DMS79 treated with DMSO at 0.1 percent for 48 hours (cell line): Measurements from ENCODE around the gene RIT1.

Experiments
- DNase-seq: peaks from one replicate; lab custom pipeline; 2025; lab: John Stamatoyannopoulos, UW

Gene RIT1, protein sequence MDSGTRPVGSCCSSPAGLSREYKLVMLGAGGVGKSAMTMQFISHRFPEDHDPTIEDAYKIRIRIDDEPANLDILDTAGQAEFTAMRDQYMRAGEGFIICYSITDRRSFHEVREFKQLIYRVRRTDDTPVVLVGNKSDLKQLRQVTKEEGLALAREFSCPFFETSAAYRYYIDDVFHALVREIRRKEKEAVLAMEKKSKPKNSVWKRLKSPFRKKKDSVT

DNA sequence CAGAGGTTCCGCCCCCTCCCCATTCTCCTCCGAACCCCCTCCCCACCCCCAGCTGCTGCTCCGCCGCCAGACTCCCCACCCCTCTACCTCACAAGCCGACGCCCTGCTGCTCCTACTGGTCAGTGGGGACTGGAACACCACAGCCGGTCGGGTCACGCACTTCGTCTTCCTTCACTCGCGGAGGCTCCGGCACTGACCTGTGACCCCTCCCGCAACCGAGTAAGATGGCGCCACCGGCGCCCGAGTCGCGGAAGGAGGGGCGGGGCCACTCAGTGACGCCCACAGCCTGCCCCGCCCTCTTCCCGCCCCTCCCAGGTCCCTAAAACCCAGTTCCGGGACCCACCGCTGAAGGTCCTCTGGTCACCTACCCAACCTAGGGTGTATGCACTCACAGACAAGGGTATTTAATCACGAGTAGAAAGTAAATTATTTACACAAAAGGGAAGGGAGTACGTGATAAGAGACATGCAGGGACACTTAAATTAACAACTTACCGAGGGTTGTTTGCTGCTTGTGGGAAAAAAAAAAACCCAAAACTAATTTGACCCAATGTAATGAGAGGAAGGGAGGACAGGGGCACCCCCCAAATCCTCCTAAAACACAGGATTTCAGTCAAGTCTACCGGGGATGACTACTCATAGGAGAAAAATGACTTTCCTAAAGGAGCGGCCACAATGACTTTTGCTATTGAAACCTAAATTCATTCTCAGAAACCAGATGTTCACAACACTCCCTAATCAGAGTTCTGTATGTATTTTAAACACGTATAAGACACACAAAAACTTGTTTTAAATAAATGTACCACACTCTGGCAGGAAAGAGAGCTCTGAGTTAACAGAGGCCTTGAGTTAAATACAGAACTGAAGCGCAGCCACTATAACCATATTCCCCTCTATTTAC, at the start of gene RIT1:
RIT1 (minus strand) TSS at position 194 of the 900 bp plus-strand sequence. CDS start 588 bp downstream, outside the sequence.
- DNase-seq = peak; percentile 64

DNA sequence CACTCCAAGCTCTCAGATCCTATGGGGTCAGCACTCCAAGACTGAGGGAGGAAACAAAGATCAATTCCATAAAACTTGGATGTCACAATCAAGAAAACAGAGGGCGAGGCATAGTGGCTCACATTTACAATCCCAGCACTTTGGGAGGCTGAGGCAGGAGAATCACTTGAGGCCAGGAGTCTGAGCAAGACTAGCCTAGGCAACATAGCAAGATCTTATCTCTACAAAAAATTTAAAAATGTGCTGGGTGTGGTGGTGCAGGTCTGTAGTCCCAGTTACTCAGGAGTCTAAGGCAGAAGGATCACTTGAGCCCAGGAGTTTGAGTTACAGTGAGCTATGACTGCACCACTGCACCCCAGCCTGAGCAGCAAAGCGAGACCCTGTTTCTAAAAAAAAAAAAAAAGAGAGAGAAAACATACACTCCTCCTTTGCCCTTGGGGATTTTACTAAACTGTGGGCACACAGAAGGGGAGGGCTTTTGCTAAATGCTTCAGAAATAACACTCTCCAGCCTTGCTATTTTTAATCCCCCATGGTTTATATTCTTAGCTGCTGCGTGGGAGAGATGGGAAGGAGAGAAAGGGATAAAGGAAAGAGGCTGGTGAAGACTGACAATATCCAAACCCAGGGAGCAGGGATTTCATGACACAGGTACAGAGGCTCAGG, 49.1 kb upstream of the RIT1 start:
- no peak for DNase-seq

DNA sequence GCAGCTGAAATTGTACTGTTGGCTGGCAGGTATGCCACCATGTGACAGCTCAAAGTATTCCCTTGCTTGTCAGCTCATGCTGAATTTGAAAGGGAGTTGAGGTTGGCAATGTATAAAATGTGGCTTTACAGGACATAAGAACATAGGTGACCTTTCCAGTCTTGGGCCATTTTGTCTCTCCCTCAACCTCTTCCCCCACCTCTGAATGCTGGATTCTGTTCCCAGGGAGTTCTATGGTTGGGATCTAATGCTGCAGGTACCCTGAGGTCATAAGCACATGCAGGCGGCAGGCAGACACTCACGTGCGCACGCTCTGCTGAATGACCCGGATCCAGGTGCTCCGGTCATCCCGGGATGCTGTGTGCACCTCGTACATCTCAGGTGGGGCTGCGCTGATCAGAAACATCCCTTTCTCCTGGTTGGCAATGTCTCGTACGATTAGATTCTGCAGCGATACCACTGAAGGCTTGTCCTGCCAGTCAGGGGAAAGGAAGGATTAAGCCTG, 46.3 kb upstream of the RIT1 start:
- DNase-seq = no peak

DNA sequence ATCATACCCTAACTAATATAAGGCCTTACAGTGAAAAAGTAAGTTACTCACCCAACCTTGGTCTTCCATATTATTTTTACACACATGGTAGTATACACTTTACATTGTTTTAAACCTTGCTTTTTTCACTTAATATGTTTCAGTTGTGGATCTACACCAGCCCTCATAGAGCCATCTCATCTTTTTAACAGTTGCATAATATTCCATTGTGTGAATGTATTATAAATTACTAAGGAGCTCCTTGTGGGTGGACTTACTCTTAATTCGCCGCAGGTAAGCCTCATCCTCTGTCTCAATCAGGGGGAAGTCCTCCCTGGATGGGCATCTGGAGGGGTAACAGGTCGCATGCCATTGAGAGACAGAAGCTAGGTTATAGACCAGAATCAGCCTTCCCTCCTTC, 43.5 kb upstream of the RIT1 start:
- no peak for DNase-seq

DNA sequence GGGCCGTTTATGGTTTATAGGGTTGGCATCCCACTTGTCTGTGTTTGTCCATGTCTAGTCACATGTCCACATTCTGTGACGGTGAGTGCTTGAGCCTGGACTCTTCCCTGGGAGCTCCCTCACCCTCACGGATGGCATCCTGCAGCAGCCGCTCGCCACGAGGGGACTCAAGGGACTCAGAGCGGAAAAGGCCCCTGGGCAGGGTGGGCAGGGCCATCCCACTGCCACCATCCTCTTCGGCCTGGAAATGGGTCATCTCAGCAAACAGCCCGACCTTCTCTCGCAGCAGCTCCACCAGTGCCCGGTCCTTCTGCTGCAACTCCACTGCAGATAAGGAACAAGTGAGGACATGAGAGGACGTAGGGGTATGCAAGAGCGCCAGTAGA, 41.3 kb upstream of the RIT1 start:
- DNase-seq = no peak

DNA sequence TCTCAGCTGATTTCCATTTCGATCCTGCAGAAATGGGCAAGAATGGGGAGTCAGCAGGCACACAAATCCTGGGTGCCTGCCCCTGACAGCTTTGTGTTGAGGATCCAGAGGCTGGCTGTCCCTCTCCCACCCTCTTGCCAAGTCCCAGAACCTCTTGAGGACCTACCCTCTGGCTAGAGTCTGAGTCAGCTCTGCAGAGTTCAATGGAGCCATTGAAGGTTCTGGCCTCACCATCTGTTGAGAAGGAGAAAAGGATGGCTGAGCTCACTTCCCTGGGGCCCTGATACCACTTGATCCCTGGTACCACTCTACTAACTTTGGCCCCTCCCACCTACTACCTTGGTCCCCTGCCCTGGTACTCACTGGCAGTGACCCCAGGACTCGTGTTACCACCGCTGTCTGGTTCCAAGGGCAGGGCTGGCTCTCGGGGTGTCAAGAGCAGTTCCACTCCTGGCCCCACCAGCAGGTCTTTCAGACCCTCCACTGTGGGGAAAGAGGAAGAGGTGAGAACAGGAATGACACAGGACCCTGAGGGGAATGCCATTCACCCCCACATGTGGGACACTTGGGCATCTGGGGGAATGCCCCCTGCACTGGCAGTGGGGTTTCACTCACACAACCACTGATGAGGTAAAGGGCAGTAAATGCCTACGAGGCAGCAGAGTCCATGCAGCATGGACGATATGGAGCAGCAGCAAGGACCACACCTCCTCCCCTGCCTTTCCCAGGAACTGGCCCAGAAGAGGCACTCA, 40.8 kb upstream of the RIT1 start:
- DNase-seq = no peak

DNA sequence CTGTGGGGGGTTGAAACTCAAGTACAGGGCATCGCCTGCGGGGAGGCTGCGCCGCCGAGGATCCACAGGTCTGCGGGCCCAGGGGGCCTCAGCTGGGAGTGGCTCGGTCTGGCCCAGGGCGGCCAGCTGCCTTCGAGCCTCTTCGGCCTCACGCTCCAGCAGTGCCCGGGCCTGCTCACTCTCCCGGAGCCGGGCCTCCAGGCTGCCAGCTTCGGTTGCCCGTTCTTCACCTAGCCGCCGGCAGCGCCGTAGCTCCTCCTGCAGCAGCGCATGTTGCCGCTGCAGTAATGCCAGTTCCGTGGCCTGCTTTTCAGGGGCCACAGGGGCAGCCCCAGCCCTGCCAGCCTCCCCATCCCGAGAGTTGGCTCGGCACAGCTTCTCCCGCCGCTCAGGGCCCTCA, 39.7 kb upstream of the RIT1 start:
- DNase-seq = no peak

DNA sequence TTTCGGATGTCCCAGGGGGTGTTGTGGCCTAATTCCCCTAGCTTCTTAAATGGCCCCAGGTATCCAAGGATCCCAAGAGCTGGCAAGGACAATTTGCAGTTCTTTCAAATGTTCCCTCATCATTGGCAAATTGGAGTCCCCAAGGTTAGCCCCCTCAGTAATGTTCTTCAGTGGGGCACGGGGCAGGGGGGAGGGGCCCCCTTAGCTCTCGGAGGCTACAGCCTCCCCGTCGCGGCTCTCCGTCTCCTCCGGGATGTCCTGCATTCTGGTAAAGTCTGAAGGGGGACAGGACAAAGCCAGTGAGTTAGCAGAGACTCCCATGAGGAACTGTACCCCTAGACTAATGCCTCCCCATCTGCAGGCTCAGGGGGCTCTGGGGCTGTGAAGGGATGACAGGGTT, 36.6 kb upstream of the RIT1 start:
- no peak for DNase-seq

DNA sequence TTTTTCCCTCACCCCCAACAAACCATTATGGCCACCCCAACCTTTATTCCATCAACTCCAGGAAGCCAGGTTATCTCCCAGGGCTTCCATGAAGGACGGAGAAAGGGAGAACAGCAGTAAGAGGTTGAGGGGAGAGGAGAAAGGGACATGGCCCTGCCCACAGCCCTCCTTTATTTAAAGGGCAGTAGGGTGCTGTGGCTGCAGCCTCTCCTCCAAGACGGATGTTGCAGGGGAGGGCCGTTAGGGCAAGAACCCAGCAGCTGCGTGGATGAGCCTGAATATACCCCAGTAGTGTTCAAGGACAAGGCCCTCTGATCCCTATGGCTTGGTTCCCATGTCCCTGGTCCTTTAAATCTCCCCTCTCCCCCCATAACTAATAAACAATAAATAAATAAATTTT, 36.1 kb upstream of the RIT1 start:
- DNase-seq = no peak

DNA sequence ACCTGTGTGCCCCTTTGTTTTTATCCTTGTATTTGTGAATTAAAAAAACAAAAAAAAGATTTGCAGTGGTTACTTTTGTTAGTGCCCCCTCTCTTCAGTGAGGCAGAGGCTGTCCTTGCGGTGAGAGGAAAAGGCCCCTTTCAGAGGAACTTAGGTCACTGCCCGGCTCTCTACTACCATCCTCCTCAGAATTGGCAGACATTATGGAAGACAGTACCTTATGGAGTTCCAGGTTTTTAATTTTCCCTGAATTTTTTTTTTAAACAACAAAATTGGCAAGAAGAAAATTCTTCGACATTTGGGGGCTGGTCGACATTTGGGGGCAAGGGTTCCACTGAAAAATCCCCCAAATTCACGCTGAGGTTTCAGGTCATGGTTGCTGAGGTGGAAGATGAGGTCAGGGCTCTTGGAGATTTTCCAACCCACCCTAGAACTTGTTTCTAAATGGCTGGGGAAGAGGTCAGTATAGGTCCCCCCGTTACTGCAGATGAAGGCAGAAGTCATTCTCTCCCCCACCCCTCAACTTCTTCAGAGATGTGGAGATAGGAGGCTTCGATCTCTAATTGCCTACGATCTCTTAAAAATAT, 35.6 kb upstream of the RIT1 start:
- no peak for DNase-seq

DNA sequence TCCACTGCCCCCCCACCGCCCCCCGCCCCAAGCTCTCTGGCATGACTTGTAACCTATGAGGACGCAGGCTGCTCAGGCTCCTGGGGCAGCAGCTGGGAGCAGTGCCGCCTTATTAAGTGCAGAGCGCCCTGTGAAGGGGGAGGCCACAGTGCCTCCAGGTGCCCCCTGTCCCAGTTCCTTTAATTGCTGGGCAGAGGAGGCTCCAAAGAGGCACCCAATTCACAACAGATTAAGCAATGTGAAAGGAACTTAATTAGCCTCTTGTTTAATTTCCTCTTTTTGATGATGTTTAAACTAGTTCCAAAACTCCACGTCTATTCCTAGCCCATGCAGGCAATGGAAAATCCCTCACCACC, 33.3 kb upstream of the RIT1 start:
- no peak for DNase-seq

DNA sequence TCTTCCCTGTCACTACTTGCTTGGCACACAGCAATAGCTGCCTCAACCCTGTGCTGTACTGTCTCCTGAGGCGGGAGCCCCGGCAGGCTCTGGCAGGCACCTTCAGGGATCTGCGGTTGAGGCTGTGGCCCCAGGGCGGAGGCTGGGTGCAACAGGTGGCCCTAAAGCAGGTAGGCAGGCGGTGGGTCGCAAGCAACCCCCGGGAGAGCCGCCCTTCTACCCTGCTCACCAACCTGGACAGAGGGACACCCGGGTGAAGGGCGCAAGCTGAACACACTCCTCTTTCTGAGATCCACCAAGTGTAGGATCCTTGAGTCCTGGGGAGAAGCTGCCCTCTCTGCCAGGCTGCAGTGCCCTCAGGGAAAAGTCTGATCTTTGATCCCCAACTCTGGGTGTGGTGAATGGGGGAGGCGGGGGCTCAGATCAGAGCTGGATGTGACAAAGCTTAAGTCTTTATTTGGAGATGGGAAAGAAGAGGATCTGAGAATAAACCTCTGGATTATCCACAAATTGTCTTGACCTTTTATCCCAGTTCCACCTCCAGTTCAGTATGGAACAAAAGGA, 31.5 kb upstream of the RIT1 start:
- DNase-seq = no peak

DNA sequence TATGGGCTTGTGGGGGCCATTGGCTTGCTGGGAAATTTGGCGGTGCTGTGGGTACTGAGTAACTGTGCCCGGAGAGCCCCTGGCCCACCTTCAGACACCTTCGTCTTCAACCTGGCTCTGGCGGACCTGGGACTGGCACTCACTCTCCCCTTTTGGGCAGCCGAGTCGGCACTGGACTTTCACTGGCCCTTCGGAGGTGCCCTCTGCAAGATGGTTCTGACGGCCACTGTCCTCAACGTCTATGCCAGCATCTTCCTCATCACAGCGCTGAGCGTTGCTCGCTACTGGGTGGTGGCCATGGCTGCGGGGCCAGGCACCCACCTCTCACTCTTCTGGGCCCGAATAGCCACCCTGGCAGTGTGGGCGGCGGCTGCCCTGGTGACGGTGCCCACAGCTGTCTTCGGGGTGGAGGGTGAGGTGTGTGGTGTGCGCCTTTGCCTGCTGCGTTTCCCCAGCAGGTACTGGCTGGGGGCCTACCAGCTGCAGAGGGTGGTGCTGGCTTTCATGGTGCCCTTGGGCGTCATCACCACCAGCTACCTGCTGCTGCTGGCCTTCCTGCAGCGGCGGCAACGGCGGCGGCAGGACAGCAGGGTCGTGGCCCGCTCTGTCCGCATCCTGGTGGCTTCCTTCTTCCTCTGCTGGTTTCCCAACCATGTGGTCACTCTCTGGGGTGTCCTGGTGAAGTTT, 30.8 kb upstream of the RIT1 start:
- DNase-seq = no peak

DNA sequence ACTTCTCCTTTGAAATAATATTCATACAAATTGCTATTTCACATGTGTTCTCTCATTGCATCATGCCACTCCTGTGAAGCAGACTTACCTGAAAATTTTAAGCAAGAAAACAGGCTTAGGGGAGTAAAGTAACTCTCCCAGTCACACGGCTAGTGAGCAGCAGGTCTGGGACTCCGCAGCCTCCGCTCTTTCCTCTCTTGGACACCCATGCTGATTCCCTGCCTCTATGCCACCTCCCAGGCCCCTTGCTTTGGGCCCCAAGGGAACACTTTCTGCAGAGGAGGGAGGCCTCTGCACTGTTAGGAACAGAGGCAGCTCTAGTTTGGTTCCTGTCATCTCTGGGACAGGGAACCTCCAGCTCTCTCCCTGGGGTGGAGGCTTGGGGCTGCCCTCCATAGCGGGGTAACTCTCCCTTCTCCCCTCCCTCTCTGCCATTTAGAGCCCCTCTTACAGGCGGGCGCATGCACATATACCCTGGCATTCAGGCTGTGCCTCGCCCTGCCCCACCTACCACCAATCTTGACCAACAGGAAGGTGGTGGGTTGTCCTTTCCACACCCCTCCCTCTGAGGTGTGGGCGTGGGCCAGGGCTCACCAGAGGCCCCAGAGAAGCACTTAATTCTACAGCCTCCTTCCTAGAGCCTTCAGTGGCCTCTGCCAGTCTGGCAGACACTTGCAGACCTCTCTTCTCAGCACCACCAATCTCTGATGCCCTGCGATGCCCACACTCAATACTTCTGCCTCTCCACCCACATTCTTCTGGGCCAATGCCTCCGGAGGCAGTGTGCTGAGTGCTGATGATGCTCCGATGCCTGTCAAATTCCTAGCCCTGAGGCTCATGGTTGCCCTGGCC, 30.1 kb upstream of the RIT1 start, which contains the start of gene RXFP4:
RXFP4 (plus strand) TSS at position 646 of the 852 bp plus-strand sequence; CDS start at position 718, 72 bp downstream.
- no peak for DNase-seq

DNA sequence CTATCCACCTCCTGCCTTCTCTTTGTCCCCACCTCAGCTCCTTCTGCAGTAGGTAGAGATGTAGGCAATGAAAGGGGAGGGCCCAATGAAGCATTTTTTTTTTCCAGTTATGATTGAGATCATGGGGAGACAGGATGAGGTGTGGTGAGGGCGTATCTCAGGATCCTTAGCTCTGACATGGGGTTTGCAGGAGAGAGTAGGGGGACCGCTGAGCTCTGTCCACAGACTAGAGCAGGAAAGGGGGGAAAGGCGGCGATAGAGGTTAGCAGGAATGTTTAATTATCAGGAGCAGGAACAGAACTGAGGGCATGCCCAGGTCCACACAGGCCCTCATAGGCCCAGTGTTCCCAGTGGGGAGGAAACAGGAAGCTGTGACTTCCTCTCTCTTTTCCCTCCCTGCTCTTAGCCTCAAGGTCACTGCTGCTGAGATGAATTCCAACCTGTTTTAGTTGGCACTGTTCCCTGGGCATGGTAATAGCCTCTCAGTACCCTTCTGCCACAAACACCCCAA, 29.4 kb upstream of the RIT1 start:
- DNase-seq = peak; percentile 20

DNA sequence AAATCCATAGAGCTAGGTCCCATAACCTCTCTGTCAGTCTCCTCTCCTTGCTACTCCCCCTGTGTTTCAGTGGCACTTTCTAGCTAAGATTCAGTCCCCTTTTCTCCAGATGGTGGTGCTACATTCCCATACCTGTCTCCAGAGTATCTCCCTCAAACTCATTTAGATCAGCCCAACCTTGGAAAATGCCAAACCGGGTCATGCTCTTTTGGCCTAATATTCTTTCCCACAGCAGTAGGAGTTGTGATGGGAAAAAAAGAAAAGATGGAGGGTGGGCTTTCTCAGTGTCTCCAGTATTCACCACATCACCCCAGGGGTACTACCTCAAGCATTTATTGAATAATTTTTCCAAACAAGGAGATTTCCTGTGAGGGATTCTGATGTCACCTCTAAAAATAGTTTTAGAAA, 27.1 kb upstream of the RIT1 start:
- peak; percentile 64 for DNase-seq

DNA sequence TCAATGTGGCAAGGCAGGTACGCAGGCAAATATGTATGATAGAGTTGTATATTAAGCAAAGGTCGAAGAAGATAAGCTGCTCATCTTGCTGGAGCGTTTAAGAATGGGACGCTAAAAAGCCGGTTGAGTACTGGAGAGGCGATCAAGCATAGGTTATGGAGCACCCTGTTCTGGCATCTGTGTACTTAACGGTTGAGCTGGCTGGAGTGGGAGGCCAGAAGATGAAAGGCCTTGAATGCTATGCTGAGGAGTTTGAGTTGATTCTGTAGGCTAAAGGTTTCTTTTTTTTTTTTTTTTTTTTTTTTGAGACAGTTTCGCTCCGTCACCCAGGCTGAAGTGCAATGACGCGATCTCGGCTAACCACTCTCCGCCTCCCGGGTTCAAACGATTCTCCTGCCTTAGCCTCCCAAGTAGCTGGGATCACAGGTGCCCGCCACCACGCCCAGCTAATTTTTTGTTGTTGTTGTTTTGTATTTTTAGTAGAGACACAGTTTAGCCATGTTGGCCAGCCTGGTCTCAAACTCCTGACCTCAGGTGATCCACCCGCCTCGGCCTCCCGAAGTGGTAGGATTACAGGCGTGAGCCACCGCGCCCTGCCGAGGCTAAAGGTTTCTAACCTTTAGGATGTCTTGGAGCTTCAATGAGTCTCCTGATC, 23.9 kb upstream of the RIT1 start:
- DNase-seq = peak; percentile 67

DNA sequence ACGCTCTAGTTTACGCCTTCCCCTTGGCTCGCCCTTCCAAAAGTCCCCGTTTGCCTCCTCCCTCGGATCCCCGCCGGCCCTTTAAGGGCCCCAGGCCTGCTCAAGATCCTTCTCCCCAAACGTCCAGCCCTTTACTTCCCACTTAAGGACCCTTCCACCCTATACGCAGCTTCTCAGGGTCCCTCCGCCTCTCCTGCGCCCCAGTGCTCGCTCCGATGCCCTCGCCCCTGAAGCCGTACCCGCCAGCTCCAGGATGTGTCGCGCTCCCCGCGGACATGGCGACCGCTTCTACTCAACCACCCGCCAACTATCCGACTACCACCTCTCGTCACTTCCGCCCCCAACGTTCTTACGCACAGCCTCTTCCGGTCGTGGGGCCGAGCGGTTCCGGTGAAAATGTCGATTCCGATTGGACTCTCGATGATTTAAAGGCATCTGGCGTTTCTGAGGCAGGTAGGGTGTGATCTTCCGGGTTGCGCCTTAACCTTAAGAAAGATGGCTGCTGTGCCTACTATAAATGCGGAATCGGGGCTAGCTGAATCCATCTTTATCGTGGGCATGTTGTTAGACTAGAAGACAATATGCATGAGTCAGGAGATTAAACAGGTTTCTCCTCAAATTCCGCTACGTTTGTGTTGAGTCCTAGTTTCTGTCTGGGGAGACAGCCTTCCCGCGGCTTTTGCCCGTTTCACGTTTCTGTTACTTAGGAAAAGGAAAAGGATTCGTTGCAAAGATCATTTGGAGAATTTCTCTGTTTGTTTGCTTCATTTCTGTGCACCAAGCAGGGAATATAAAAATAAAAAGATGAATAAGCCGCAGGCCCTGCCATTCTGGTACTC, 23.2 kb upstream of the RIT1 start, which contains the start of gene KHDC4:
KHDC4 (minus strand) TSS at position 317 of the 839 bp plus-strand sequence; CDS start at position 277, 40 bp downstream.
- peak; percentile 99 for DNase-seq
